Measurements from ENCODE around the gene FASTKD2.

The FASTKD2 gene

DNA sequence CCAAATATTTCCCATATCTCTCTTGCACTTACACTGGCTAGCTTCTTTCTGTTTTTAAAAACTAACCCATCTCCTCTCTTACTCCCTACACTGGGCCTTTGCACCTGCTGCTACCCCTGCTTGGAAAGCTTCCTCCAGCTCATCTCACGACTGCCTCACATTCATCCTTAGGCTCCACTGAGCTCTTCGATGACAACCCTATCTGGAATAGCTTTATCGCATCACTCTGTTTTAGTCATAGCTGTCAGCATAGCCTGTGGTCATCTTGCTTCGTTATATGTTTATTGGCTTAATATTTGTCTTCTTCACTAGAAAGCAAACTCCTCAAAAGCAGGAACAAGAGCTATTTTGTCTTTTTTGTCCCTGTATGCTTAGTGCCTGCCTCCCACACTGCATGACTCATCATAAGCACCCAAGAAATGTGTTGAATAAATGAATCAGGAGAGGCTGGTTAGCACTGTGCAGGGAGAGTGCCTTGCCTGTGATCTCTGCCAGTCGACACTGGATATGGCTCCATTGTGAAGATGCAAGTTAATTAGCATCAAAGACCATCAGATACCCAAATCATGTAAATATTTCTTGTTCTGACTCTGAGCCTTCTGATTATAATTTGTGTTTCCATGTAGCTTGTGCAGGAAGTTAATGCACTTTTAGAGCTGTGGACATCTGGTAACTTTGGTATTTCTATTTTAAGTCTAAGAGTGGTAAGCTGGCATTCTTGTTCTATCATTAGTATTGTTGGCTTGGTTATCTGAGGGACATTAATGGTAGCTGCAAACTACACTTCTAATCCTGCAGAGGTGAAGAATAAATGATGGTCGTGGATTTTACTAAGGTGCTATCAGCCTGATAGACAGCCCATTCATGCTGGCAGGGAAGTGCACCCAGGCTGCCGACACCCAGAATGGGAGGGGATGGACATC, 36.9 kb upstream of the FASTKD2 start:
- H3K27me3 ChIP-seq (ENCODE audit: insufficient read depth, low read length): no peaks in the 10 kb centered on the region
- no peak overlapping the region for H3K4me2 ChIP-seq (ENCODE audit: low read length)
- no peak overlapping the region for H3K9ac ChIP-seq (ENCODE audit: low read length)
- H3K79me2 ChIP-seq (ENCODE audit: insufficient read depth, low read length): no peaks in the 10 kb centered on the region
- no peak for TF ChIP-seq EZH2 (IDR thresholded peaks at IDR 0.05; ENCODE audit: borderline replicate concordance, low read length)
- TF ChIP-seq, protein P1, sequence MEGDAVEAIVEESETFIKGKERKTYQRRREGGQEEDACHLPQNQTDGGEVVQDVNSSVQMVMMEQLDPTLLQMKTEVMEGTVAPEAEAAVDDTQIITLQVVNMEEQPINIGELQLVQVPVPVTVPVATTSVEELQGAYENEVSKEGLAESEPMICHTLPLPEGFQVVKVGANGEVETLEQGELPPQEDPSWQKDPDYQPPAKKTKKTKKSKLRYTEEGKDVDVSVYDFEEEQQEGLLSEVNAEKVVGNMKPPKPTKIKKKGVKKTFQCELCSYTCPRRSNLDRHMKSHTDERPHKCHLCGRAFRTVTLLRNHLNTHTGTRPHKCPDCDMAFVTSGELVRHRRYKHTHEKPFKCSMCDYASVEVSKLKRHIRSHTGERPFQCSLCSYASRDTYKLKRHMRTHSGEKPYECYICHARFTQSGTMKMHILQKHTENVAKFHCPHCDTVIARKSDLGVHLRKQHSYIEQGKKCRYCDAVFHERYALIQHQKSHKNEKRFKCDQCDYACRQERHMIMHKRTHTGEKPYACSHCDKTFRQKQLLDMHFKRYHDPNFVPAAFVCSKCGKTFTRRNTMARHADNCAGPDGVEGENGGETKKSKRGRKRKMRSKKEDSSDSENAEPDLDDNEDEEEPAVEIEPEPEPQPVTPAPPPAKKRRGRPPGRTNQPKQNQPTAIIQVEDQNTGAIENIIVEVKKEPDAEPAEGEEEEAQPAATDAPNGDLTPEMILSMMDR (IDR thresholded peaks at IDR 0.05; ENCODE audit: low read length): no peak
- no peaks in the 10 kb centered on the region for H3K4me1 ChIP-seq (ENCODE audit: insufficient read depth, low read length, severe bottlenecking)
- H3K36me3 ChIP-seq (ENCODE audit: insufficient read depth, low read length): no peaks in the 10 kb centered on the region
- H2AFZ ChIP-seq (ENCODE audit: low read length): no peak overlapping the region
- no peaks in the 10 kb centered on the region for H3F3A ChIP-seq (ENCODE audit: insufficient read depth, low read length)
- H4K20me1 ChIP-seq (ENCODE audit: insufficient read depth, low read length): no peaks in the 10 kb centered on the region
- no peaks in the 10 kb centered on the region for H3K9me2 ChIP-seq (ENCODE audit: low read depth, low read length)
- no peak overlapping the region for H3K27ac ChIP-seq (ENCODE audit: low read depth, low read length, poor library complexity, severe bottlenecking)
- H3K4me3 ChIP-seq (ENCODE audit: low read depth, low read length, poor library complexity, severe bottlenecking): no peak overlapping the region
- H3K9me3 ChIP-seq (ENCODE audit: low read length): no peaks in the 10 kb centered on the region

DNA sequence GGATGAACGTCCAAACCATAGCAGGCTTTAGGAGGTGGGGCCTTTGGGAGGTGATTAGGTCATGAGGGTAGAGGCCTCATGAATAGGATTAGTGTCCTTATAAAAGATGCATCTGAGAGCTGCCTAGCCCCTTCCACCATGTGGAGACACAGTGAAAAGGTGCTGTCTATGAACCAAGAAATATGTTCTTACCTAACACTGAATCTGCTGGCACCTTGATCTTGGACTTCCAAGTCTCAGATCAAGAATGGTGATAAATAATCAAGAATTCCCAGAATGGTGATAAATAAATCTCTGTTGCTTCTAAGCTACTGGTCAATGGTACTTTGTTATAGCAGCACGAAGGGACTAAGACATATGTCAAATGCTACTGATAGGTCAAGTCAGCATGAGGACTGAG, 32.1 kb upstream of the FASTKD2 start:
- Histone ChIP-seq H3K4me2 (ENCODE audit: low read length) (no peak overlapping the region), H3K36me3 (ENCODE audit: insufficient read depth, low read length) (no peaks in the 10 kb centered on the region), H3K4me1 (ENCODE audit: insufficient read depth, low read length, severe bottlenecking) (no peaks in the 10 kb centered on the region), H2AFZ (ENCODE audit: low read length) (no peak overlapping the region), H3K4me3 (ENCODE audit: low read depth, low read length, poor library complexity, severe bottlenecking) (no peak overlapping the region), H3K9me2 (ENCODE audit: low read depth, low read length) (no peaks in the 10 kb centered on the region), H3K27me3 (ENCODE audit: insufficient read depth, low read length) (no peaks in the 10 kb centered on the region), H4K20me1 (ENCODE audit: insufficient read depth, low read length) (no peaks in the 10 kb centered on the region), H3K9ac (ENCODE audit: low read length) (no peak overlapping the region), H3K79me2 (ENCODE audit: insufficient read depth, low read length) (no peaks in the 10 kb centered on the region), H3K9me3 (ENCODE audit: low read length) (no peaks in the 10 kb centered on the region), H3F3A (ENCODE audit: insufficient read depth, low read length) (no peaks in the 10 kb centered on the region), H3K27ac (ENCODE audit: low read depth, low read length, poor library complexity, severe bottlenecking) (no peak overlapping the region)
- TF ChIP-seq, protein P1 (IDR thresholded peaks at IDR 0.05; ENCODE audit: low read length): no peak
- no peak for TF ChIP-seq EZH2 (IDR thresholded peaks at IDR 0.05; ENCODE audit: borderline replicate concordance, low read length)

DNA sequence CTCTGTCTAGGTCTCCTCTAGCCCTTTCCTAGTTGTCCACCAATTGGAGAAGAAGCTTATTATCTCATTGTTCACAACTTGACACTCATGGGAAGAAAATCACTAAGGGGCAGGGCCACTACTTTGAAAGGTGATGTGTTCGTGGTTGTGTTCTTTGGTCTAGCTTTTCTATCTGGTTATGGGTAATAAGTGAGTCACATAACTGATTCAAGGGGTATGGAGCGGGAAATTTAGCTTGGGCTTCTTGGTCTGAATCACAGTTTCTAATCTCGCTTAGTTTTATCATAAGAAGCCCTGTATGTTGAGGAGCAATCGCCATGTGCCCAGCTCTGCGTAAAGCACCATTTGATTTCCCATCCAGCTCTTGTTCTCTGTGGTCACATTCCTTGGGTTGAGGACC, 28.5 kb upstream of the FASTKD2 start:
- H3K9ac ChIP-seq (ENCODE audit: low read length): no peak overlapping the region

More for the DNA sequence above, 28.5 kb upstream of the FASTKD2 start:
- Histone ChIP-seq H3K4me3 (ENCODE audit: low read depth, low read length, poor library complexity, severe bottlenecking) (no peak overlapping the region), H3K79me2 (ENCODE audit: insufficient read depth, low read length) (no peaks in the 10 kb centered on the region), H3K9me3 (ENCODE audit: low read length) (no peaks in the 10 kb centered on the region), H4K20me1 (ENCODE audit: insufficient read depth, low read length) (no peaks in the 10 kb centered on the region), H3K4me2 (ENCODE audit: low read length) (no peak overlapping the region), H3F3A (ENCODE audit: insufficient read depth, low read length) (no peaks in the 10 kb centered on the region), H3K9me2 (ENCODE audit: low read depth, low read length) (no peaks in the 10 kb centered on the region), H3K27me3 (ENCODE audit: insufficient read depth, low read length) (no peaks in the 10 kb centered on the region), H3K36me3 (ENCODE audit: insufficient read depth, low read length) (no peaks in the 10 kb centered on the region), H3K4me1 (ENCODE audit: insufficient read depth, low read length, severe bottlenecking) (no peaks in the 10 kb centered on the region), H3K27ac (ENCODE audit: low read depth, low read length, poor library complexity, severe bottlenecking) (no peak overlapping the region), H2AFZ (ENCODE audit: low read length) (no peak overlapping the region)
- TF ChIP-seq EZH2 (IDR thresholded peaks at IDR 0.05; ENCODE audit: borderline replicate concordance, low read length): no peak
- TF ChIP-seq, protein P1 (IDR thresholded peaks at IDR 0.05; ENCODE audit: low read length): no peak

Data from OCI-LY1 (cell line).